IMR-90 (cell line): ENCODE data around the gene TTC39B. TPM values are rescaled to one million over a fixed set of nuclear protein-coding genes. Genes with fewer than 3 reads are reported as not detected.

Experiments
- ATAC-seq: fragments of 200-7000 bp; cut with Tn5 transposase; 2 replicates; pipeline ENCODE4 v1.9.1; 2020; ENCODE audit warnings: low read depth, mild to moderate bottlenecking, moderate library complexity
- BruUV-seq: library from RNA; stranded (reverse); fragments of 400-500 nt; replicated peaks from 2 replicates; lab custom pipeline; 2021; lab: Mats Ljungman, UMichigan
- CTCF ChIA-PET: fragments of 300-600 bp; formaldehyde crosslinking; extraction: SDS; loops from one replicate; lab custom pipeline; 2021; ENCODE audit warnings: antibody characterized with exemption; lab: Yijun Ruan, JAX
- POLR2A ChIA-PET: fragments of 300-600 bp; sonication (Branson Sonifier 250); formaldehyde crosslinking; loops from one replicate; lab custom pipeline; 2022; ENCODE audit warnings: antibody characterized with exemption; ENCODE audit not compliant: unreplicated experiment; lab: Charles Lee
- DNase-seq: peaks from one replicate; pipeline ENCODE4 v3.0.0; 2013
- H2AFZ ChIP-seq: replicated peaks from 2 replicates; pipeline ENCODE3; 2013; ENCODE audit warnings: low read length, mild to moderate bottlenecking; ENCODE audit not compliant: poor library complexity
- H2AK5ac ChIP-seq: 2 replicates; pipeline ENCODE4 v1.6.1; 2013; ENCODE audit warnings: low read depth, low read length, inconsistent platforms
- H2AK9ac ChIP-seq: replicated peaks from 2 replicates; pipeline ENCODE3; 2013; ENCODE audit warnings: mild to moderate bottlenecking, low read depth, low read length, moderate library complexity; ENCODE audit not compliant: poor library complexity
- H2BK120ac ChIP-seq: 2 replicates; pipeline ENCODE4 v1.6.1; 2013; ENCODE audit warnings: low read depth, low read length, inconsistent platforms
- H2BK15ac ChIP-seq: 3 replicates; pipeline ENCODE4 v1.6.1; 2013; ENCODE audit warnings: low read depth, low read length, inconsistent platforms
- H2BK20ac ChIP-seq: 2 replicates; pipeline ENCODE4 v1.6.1; 2013; ENCODE audit warnings: low read depth, mild to moderate bottlenecking, inconsistent platforms, low read length, moderate library complexity
- H2BK5ac ChIP-seq: 2 replicates; pipeline ENCODE4 v1.6.1; 2013; ENCODE audit warnings: mild to moderate bottlenecking, low read depth, low read length, inconsistent platforms; ENCODE audit not compliant: poor library complexity, severe bottlenecking
- H3K14ac ChIP-seq: replicated peaks from 2 replicates; pipeline ENCODE4 v1.6.1; 2013; ENCODE audit warnings: low read depth, low read length, inconsistent platforms
- H3K18ac ChIP-seq: 2 replicates; pipeline ENCODE4 v1.6.1; 2013; ENCODE audit warnings: low read depth, low read length, control low read depth
- H3K23ac ChIP-seq: 2 replicates; pipeline ENCODE4 v1.6.1; 2013; ENCODE audit warnings: low read depth, low read length, inconsistent platforms
- H3K27ac ChIP-seq: 2 replicates; pipeline ENCODE4 v1.5.1; 2013; ENCODE audit warnings: mild to moderate bottlenecking, control low read depth, low read length; ENCODE audit not compliant: insufficient read depth
- H3K27me3 ChIP-seq: 2 replicates; pipeline ENCODE4 v1.6.1; 2013; ENCODE audit warnings: low read length; ENCODE audit not compliant: control insufficient read depth, insufficient read depth
- H3K36me3 ChIP-seq: 2 replicates; pipeline ENCODE4 v1.6.1; 2013; ENCODE audit warnings: low read length, mixed read lengths; ENCODE audit not compliant: control insufficient read depth, insufficient read depth
- H3K4ac ChIP-seq: 2 replicates; pipeline ENCODE4 v1.6.1; 2013; ENCODE audit warnings: low read depth, low read length, inconsistent platforms
- H3K4me1 ChIP-seq: 2 replicates; pipeline ENCODE4 v1.6.1; 2013; ENCODE audit warnings: low read length, mixed read lengths; ENCODE audit not compliant: control insufficient read depth, insufficient read depth
- H3K4me2 ChIP-seq: 2 replicates; pipeline ENCODE4 v1.6.1; 2013; ENCODE audit warnings: low read depth, mild to moderate bottlenecking, control low read depth, low read length, moderate library complexity
- H3K4me3 ChIP-seq: 2 replicates; pipeline ENCODE4 v1.5.1; 2013; ENCODE audit warnings: low read depth, mild to moderate bottlenecking, control low read depth, low read length, moderate library complexity; ENCODE audit not compliant: insufficient read depth
- H3K56ac ChIP-seq: 2 replicates; pipeline ENCODE4 v1.6.1; 2013; ENCODE audit warnings: low read length, inconsistent platforms; ENCODE audit not compliant: insufficient read depth; ENCODE audit errors: extremely low read depth
- H3K79me1 ChIP-seq, 2 experiments: 2 replicates each; pipeline ENCODE4 v1.6.1; 2013; ENCODE audit warnings: low read length in 2 of 2, inconsistent platforms in 1 of 2, low read depth in 1 of 2
- H3K9ac ChIP-seq: 2 replicates; pipeline ENCODE4 v1.6.1; 2013; ENCODE audit warnings: low read depth, low read length, control low read depth
- H3K9me1 ChIP-seq: 2 replicates; pipeline ENCODE4 v1.6.1; 2013; ENCODE audit warnings: low read length, inconsistent platforms; ENCODE audit not compliant: insufficient read depth
- H3K9me3 ChIP-seq: 2 replicates; pipeline ENCODE4 v1.6.1; 2013; ENCODE audit warnings: low read length; ENCODE audit not compliant: control insufficient read depth, insufficient read depth
- H4K20me1 ChIP-seq: 2 replicates; pipeline ENCODE4 v1.6.1; 2013; ENCODE audit warnings: low read length, inconsistent platforms; ENCODE audit not compliant: insufficient read depth
- H4K5ac ChIP-seq: 2 replicates; pipeline ENCODE4 v1.6.1; 2013; ENCODE audit warnings: mild to moderate bottlenecking, low read depth, low read length, control low read depth
- H4K8ac ChIP-seq, 2 experiments: 2 replicates each; pipeline ENCODE4 v1.6.1; 2013; ENCODE audit warnings: low read depth in 2 of 2, low read length in 2 of 2, control low read depth in 1 of 2, inconsistent platforms in 1 of 2
- H4K91ac ChIP-seq: 2 replicates; pipeline ENCODE4 v1.6.1; 2013; ENCODE audit warnings: low read depth, low read length, inconsistent platforms; ENCODE audit not compliant: insufficient read depth
- BHLHE40 ChIP-seq: fragments of 150-350 bp; IDR thresholded peaks from 2 replicates; pipeline ENCODE4 v1.6.1; 2016; ENCODE audit warnings: mild to moderate bottlenecking, low read depth, low read length
- CEBPB ChIP-seq: IDR thresholded peaks from 2 replicates; pipeline ENCODE4 v1.6.1; 2012; ENCODE audit warnings: low read depth, low read length, improper control_type of control experiment
- CHD1 ChIP-seq: IDR thresholded peaks from 2 replicates; pipeline ENCODE4 v1.6.1; 2012; ENCODE audit warnings: low read depth, low read length, improper control_type of control experiment
- CTCF ChIP-seq: conservative IDR thresholded peaks from 2 replicates; pipeline ENCODE4 v1.5.1; 2012; ENCODE audit warnings: mild to moderate bottlenecking, low read depth, low read length, improper control_type of control experiment
- ELK1 ChIP-seq: fragments of 150-350 bp; IDR thresholded peaks from 2 replicates; pipeline ENCODE4 v1.6.1; 2016; ENCODE audit warnings: low read depth, mild to moderate bottlenecking, low read length, moderate library complexity, borderline replicate concordance
- FOS ChIP-seq: fragments of 150-350 bp; IDR thresholded peaks from 2 replicates; pipeline ENCODE4 v1.6.1; 2016; ENCODE audit warnings: low read depth, low read length
- MAFK ChIP-seq: IDR thresholded peaks from 2 replicates; pipeline ENCODE4 v1.6.1; 2012; ENCODE audit warnings: low read depth, low read length, improper control_type of control experiment
- MAZ ChIP-seq: IDR thresholded peaks from 2 replicates; pipeline ENCODE4 v1.6.1; 2012; ENCODE audit warnings: low read depth, mild to moderate bottlenecking, low read length, improper control_type of control experiment, moderate library complexity, borderline replicate concordance
- MXI1 ChIP-seq: IDR thresholded peaks from 2 replicates; pipeline ENCODE4 v1.6.1; 2012; ENCODE audit warnings: low read depth, mild to moderate bottlenecking, low read length, moderate library complexity, borderline replicate concordance
- NFE2L2 ChIP-seq: fragments of 150-350 bp; IDR thresholded peaks from 2 replicates; pipeline ENCODE4 v1.6.1; 2016; ENCODE audit warnings: low read depth, mild to moderate bottlenecking, low read length
- POLR2A ChIP-seq: IDR thresholded peaks from 2 replicates; pipeline ENCODE4 v1.6.1; 2012; ENCODE audit warnings: mild to moderate bottlenecking, low read depth, low read length
- RAD21 ChIP-seq: IDR thresholded peaks from 2 replicates; pipeline ENCODE4 v1.6.1; 2012; ENCODE audit warnings: low read length, improper control_type of control experiment
- RCOR1 ChIP-seq: IDR thresholded peaks from 2 replicates; pipeline ENCODE4 v1.6.1; 2012; ENCODE audit warnings: mild to moderate bottlenecking, low read length, improper control_type of control experiment; ENCODE audit not compliant: insufficient replicate concordance
- RFX5 ChIP-seq: IDR thresholded peaks from 2 replicates; pipeline ENCODE4 v1.8.0; 2012; ENCODE audit warnings: low read depth, mild to moderate bottlenecking, low read length, moderate library complexity
- SMC3 ChIP-seq: fragments of 150-350 bp; IDR thresholded peaks from 2 replicates; pipeline ENCODE4 v1.6.1; 2016; ENCODE audit warnings: low read depth, mild to moderate bottlenecking, antibody characterized with exemption, low read length, moderate library complexity
- USF2 ChIP-seq: fragments of 150-350 bp; IDR thresholded peaks from 2 replicates; pipeline ENCODE4 v1.6.1; 2017; ENCODE audit warnings: mild to moderate bottlenecking, antibody characterized with exemption, low read length, low read depth
- WGBS, 2 experiments: methylation state at CpG; one replicate each; pipeline versions ENCODE4 v1.1.5 to v1.1.7; 2013; ENCODE audit warnings: missing lambda C conversion rate in 2 of 2; ENCODE audit not compliant: insufficient read length in 1 of 2; ENCODE audit errors: extremely low coverage in 2 of 2; 5-methylcytosine and 5-hydroxymethylcytosine counted together
- dilution Hi-C: fragments of 300-500 bp; cut with HindIII; formaldehyde crosslinking; loops from one replicate; pipeline ENCODE4 v1.14.3; 2018; ENCODE audit warnings: low sequenced_read_pairs; ENCODE audit not compliant: unreplicated experiment
- in situ Hi-C: fragments of 300-500 bp; cut with MboI; formaldehyde crosslinking; loops from 3 replicates; pipeline ENCODE4 v1.14.3; 2019; ENCODE audit warnings: low sequenced_read_pairs, inconsistent platforms, mixed read lengths
- intact Hi-C: fragments of 100-400 bp; cut with micrococcal nuclease; formaldehyde crosslinking; loops from 2 replicates; pipeline ENCODE4 v1.10.0; 2022
- polyA plus RNA-seq, 3 experiments: library from polyadenylated mRNA; depleted of rRNA; stranded (reverse); fragments of >200 nt; gene quantifications; 2 replicates each; pipeline ENCODE4 v1.2.3, GENCODE V29; 2012; ENCODE audit warnings: low replicate concordance in 1 of 3
- total RNA-seq: library from RNA; depleted of rRNA; stranded (reverse); fragments of >200 nt; gene quantifications from 2 replicates; pipeline ENCODE4 v1.2.3, GENCODE V29; 2012

TTC39B gene
- total and polyA plus RNA-seq, 2 of the 4 experiments (the other 2 are of a cell fraction): 2.5 to 12.2 TPM

GRCh38 chr9:15249981-15250380 lies 57.0 kb downstream of the TTC39B start:
- Histone ChIP-seq H2AK5ac (peak overlapping the region; percentile 54; the same call in 1 of the 2 replicates), H3K27ac (peak overlapping the region; percentile 33; the same call in 1 of the 2 replicates)

More at GRCh38 chr9:15249981-15250380, 57.0 kb downstream of the TTC39B start:
- 0 out of 2 replicates have a peak overlapping the region, but pooled peaks have one; percentile 66 for H3K18ac ChIP-seq
- peaks cover 9 to 39% of the 10 kb centered on the region in 2 experiments; a peak in 3 of 4 replicates for H3K79me1 ChIP-seq
- H2BK120ac ChIP-seq: peak overlapping the region; percentile 88
- H3K4me1 ChIP-seq: peaks cover 14% of the 10 kb centered on the region
- ATAC-seq (0 out of 2 replicates have a peak, but pooled peaks have one; percentile 27), DNase-seq (no peak)
- H3K23ac ChIP-seq: peak overlapping the region; percentile 97
- peak overlapping the region; percentile 95 for H2BK5ac ChIP-seq
- peak overlapping the region; percentile 80 for H2AK9ac ChIP-seq
- 10% methylated on average over 2 of the region's 3 CpGs; no CpG with 5 or more reads in 1 of the 2 experiments for WGBS, 2 experiments
- dilution Hi-C loops (no loop called here), intact Hi-C loops (no loop called here), in situ Hi-C loops (no loop called here)
- H3K9me1 ChIP-seq: no peaks in the 10 kb centered on the region; the same call in 1 of the 2 replicates
- H2BK15ac ChIP-seq: peak overlapping the region; percentile 79; the same call in 1 of the 3 replicates
- peak overlapping the region; percentile 30; the same call in 1 of the 2 replicates for H3K4me2 ChIP-seq
- peak overlapping the region; percentile 94 for H3K14ac ChIP-seq
- no peaks in the 10 kb centered on the region for H3K36me3 ChIP-seq
- BruUV-seq: no TSS peak
- peak overlapping the region; percentile 70; the same call in 1 of the 2 replicates for H4K91ac ChIP-seq
- peak overlapping the region; percentile 75; the same call in 1 of the 2 replicates for H2BK20ac ChIP-seq
- CTCF ChIA-PET: no interaction called here
- peak overlapping the region; percentile 80 for H3K4ac ChIP-seq
- peak overlapping the region; percentile 77 for H2AFZ ChIP-seq
- no peak overlapping the region for H3K4me3 ChIP-seq
- no peak overlapping the region; the same call in 1 of the 2 replicates for H3K56ac ChIP-seq
- 0 out of 2 replicates have a peak overlapping the region, but pooled peaks have one; percentile 5 for H4K5ac ChIP-seq
- H3K27me3 ChIP-seq: no peaks in the 10 kb centered on the region
- no peak overlapping the region for H3K9ac ChIP-seq
- H4K8ac ChIP-seq: peak overlapping the region in 1 of 2 experiments; percentile 56; a peak in 3 of 4 replicates
- H4K20me1 ChIP-seq: no peaks in the 10 kb centered on the region
- POLR2A ChIA-PET: no interaction called here
- TF ChIP-seq MAFK (no peak), USF2 (no peak), CEBPB (no peak), CTCF (no peak), MAZ (no peak), BHLHE40 (no peak), RCOR1 (no peak), ELK1 (no peak), NFE2L2 (no peak), SMC3 (no peak), RAD21 (no peak), MXI1 (no peak), RFX5 (no peak), FOS (no peak), CHD1 (no peak), POLR2A (no peak)
- no peaks in the 10 kb centered on the region for H3K9me3 ChIP-seq
